Activated CD4-positive, alpha-beta T cell treated with anti-CD3 and anti-CD28 coated beads, Interleukin-2, amount 50 U/mL, for 4 hours (primary cell): ENCODE data around the gene DCLRE1B.

Experiments
- DNase-seq, 2 experiments: peaks; one replicate each; pipeline ENCODE4 v3.0.0-alpha.2; 2020

The DCLRE1B gene

DNA sequence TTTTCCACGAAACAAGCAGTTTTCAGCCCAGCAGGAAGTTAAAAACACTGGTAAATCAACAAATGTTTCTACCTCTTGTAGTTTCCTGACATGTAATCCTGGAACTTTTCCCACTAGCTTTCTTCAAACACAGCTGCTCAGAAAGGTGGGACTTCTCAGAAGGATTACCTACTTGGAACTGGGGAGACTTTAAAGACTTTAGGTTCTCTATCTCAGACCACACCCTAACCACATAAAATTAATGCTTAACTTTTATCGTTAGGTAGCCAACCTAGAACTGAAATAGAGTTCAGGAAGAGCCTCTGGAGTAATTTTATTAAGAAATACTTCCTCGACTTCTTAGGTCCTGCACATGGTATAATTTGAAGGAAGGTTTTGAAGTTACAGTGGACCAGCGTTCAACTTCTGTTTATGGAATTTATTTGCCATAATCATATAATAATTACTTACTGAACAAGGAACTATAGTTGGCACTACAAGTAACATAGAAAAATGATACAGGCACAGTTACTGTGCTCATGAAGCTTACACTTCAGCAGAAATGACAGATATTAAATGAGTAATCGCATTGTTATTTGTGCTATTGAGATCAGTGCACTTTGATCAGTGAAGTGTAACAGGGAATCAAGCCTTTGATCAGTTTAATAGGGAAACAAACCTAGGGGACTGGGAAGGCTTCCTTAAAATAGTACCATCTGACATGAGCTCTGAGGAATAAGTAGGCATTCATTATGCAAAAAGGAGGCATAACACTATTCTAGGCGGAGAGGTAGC is 17.5 kb upstream of the DCLRE1B start, which contains the start of gene BCL2L15:
Gene BCL2L15, minus strand, starts transcription at position 180 of the 774 bp plus-strand sequence. CDS start 206 bp downstream, outside the sequence.
- no peak for DNase-seq

DNA sequence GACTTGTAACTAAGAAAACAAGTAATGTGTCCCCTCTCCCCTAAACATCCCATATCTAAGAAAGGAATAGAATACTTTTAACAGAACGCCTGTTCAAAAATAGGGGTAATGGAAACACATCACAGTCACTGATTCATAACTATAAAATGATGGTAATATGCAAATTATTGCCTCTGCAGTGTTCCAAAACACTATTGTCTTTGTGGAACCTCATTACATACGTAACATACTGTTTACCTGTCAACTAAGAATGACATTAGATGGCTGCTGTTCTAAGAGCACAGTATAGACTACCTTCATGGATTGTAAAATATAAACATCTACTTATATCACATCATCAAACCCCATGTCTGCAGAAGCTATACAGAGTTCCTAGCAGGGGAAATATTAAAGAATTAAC is 14.3 kb upstream of the DCLRE1B start:
- no peak for DNase-seq

DNA sequence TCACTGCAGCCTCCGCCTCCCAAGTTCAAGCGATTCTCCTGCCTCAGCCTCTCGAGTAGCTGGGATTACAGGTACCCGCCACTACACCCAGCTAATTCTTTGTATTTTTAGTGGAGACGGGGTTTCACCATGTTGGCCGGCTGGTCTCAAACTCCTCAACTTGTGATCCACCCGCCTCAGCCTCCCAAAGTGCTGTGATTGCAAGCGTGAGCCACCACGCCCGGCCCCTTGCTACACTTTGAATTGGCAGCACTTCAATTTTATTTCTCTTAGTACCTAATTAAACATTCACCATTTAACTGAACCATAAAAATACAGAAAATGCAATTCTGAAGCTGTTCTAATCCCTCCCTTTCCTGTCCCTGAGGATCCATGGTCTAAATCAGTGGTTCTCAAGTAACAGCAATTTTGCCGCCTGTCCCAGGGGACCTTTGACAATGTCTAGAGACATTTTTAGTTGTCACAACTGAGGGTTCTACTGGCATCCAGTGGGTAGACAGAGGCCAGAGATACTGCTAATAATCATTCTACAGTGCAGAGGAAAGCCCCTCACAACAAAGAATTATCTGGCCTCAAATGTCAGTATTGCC is 13.4 kb upstream of the DCLRE1B start:
- no peak for DNase-seq

DNA sequence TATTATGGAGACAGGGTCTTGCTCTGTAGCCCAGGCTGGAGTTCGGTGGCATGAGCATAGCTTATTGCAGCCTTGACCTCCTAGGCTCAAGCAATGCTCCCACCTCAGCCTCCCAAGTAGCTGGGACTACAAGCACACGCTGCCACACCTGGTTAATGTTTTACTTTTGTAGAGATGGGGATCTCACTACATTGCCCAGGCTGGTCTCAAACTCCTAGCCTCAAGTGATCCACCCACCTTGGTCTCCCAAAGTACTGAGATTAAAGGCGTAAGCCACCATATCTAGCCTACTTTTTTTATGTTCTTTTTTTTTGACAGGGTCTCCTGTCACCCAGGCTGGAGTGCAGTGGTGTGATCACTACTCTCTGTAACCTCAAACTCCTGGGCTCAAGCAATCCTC is 11.9 kb upstream of the DCLRE1B start:
- DNase-seq = no peak

DNA sequence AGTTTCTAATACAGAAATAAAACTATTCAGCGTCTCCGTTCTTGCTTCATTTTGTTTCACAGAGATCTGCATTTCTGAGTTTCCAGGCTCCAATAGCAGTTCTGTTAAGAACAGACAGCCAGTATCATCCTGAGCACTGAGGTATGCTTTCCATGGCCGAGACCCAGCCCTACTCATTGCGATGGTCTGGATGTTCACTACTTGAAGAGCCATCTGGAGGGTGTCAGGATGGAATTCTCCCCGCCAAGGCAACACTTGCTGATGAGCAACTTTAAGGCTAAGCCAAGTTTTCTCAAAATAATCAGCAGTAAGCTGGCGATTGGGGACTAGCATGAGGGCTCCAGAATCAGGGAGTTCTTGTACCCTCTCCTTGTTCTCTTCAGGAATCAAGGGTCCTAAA is 10.0 kb upstream of the DCLRE1B start:
- no peak for DNase-seq

DNA sequence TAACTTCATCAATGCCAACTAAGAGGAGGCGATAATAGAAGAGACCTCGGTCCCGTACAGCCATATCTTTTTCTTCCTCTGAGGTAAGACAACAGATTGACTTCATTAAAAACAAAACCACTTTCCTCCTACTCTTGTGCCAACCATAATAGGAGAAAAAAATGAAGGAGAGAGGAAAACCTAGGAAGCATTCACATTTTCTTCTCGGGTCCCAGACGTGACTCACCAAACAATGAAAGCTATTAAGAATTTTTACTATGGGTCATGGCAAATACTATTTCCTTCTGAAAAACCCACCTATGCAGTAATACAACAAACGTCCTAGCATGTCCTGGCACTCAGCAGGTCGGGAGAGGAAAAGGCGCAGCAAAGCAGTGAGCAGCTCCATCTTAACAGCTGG is 9.2 kb upstream of the DCLRE1B start:
- no peak for DNase-seq

DNA sequence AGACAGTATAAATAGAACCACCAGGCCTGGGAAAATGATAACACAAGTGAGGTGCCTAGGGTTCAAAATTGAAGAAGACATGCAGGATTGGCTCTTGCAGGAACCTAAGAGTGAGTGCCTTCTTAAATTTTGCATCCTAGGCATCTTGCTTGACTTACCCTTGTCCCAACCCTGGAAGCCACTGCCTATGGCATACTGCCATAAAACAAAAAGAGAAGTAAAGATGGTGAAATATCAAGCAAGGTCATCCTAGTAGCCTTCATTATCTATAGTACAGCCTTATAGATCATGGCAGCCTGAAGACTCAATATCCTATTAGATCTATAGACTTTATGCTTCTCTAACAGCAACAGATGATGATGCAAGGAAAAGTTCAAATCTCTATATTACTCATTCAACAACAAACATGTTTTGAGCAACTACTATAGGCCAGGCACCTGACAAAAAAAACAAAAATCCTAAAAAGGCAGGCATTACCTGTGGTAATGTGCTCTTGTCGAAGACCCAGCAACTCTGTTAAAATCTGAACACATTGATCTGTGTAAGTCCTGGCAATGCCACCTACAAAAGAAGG is 6.8 kb upstream of the DCLRE1B start:
- no peak for DNase-seq

DNA sequence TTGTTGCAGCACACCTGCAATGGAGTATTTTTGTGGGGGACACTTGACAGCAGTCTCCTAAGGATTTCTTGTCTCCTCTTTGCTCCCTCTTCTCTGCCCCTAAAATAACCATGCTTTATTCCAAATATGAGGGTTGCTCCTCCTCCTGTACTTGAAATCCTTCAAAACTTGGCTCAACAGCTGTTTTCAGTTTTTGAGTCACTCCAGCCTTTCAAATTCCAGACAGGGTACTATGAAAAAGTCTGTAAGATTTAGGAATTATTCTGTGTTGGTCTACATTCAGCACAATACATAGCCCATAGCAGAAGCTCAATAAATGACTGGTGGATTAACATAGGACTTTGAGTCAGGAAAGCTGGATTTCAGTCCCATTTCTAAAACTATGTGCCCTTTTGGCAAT is 6.0 kb upstream of the DCLRE1B start:
- no peak for DNase-seq

DNA sequence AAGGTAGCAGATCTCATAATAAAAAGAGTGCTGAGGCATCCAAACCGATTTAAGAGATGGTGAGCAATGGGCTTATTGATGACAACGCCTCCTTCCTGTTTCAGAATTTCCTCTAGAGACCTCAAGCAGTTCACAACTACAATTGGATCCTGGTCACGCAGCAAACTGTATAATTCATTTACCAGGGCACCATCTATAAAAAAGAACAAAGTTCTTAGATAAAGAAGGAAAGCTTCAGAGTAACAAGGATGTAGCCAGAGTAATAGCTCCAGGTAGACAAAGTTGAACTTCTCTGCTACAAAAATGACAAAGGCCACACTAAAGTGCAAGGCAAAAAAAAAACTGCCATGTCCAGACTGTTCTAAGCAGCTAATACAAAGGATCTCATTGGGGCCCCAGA is 3.9 kb upstream of the DCLRE1B start:
- no peak for DNase-seq

DNA sequence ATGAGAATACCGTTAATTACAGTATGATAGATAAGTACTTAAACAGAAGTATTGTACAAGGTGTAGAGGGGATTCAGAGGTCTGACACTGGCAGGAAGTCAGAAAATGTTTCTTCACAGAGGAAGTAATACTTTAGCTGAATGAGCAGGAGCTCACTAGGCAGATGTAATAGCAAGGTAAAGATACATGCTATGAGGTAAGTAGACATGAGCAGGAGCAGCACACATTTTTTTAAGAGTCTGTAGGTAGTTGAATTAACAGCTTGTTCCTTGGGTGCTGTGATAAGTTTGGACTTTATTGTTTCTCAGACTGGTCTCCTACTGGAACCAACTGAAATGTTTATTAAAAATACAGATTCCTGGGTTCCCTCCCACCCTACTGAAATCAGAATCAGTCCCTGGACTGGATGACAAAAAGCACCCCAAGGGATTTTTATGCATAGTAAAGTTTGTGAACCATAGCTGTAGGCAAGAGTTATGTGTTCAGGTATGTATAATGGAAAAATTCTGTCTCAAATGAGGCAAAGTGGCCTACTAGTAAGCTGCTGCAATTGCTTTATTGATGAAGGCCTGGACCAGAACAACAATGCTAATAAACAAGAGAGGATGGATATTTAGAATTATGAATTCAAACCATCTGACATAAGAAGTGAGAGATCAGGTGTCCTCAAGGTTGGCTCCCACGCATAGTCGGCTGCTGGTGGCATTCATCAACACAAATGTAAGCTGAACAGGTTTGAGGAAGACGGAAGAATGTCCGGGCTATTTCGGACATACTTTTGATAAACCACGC is 1.4 kb upstream of the DCLRE1B start:
- no peak for DNase-seq

DNA sequence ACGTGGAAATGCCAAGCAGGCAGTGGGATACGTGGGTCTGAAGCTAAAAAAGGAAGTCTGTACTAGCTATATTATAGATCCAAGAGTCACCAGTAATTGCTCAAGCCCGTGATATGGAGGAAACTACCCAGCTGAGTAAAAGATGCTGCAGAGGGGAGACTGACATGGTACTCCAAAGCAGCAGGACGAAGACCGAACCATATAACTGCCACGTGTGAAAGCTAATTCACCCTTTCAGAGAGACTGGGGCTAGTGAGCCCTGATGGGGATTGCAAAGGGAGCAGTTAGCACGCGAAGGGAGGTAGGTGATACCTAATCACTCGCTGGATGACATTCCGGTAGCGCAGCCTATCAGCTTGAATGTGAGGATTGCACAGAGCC is 843 bp upstream of the DCLRE1B start:
- DNase-seq = peak; percentile 45 to 51

DNA sequence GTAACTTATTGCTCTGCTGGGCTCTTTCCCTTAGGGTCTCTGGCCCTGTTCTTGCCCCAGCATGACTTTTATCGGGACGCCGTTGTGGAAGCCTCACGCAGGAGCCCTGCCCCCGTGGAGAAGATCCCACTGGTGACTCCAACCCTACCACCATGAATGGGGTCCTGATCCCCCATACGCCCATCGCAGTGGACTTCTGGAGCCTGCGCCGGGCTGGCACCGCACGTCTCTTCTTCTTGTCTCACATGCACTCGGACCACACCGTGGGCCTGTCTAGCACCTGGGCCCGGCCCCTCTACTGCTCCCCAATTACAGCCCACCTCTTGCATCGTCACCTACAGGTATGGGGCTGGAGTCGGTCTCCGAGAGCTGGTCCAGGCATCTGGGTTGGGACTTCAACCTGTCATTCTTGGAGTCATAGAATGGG is 322 bp downstream of the DCLRE1B start:
- DNase-seq = peak in 1 of 2 experiments; percentile 3

DNA sequence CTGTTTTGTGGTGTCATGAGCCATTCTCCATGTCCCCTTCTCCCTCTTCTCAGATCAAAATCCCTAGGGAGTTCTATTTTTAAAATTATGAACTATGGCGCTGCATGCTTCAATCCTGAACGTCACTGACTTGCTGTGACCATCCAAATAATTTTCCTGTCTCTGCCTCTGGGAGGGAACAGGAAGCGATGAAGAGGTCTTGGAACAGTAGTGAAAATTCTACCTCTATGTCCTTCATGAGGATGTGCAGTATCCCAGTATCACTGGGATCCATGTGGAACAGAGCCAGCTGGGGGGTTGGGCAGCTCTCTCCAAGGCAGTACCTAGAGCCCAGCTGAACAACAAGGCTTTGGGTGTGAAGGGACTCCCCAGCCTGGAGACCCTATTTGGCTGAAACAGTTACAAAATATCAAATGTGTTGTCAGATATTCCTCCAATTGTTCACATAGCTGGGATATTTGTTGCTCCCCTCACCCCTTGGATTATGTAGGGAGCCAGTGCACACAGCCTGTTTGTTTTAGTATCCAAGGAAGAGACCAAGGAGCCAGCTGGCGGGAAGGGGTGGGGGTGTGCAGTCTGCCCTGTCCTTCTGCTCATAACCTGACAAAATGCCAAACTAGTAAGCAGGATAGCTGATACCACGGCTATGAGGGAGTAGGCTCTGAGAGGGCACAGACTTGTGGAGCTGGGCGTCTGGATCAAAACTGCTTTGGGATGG is 7.6 kb downstream of the DCLRE1B start:
- no peak for DNase-seq

DNA sequence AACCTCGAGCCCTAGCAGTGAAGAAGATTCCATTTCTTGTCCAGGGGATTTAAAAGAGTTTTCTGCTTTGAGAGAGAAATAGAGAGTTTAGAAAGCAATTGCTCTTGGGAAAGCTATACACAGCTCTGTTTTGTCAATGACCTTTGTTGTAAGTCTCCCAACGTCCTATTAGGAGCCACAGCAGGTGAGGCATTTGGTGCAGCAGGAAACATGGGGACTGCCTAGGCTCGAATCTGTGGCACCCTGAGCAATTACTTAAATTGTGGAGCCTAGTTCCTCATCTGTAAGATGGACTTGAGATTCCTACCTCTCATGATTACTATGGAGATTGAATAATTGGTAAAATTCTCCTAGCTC is 8.2 kb downstream of the DCLRE1B start:
- no peak for DNase-seq

DNA sequence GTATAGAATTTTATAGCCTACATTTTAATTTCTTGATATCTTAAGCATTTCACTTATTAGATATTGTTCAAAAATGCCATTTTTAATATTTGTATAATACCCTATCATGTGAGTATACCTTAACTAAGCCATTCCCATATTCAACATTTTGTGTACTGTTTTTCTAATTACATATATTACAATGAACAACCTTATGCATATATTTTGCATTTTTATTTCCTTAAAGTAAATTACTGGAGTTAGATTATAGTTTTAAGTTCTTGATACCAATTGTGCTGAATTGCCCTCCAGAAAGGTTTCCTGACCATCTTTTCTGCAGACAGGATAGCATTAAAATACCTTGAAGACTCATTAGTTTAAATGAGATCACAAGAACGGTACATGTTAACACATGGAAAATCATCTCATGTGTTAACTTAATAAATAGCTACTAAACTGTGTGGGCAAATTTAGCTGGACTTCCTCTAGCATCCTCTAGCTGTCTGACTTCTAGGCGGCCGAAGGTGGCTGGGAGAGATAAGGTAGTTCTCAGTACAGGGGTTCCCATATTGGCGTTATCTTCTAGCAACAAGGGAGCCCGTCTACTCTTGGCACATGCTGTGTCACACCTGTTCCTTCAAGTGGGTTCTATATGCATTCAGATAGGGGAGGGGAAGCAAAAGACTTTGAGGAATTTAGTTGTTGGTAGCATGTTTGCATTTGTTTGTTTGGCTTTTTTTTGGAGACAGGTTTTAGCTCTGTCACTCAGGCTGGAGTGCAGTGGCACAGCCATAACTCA is 8.9 kb downstream of the DCLRE1B start:
- no peak for DNase-seq

DNA sequence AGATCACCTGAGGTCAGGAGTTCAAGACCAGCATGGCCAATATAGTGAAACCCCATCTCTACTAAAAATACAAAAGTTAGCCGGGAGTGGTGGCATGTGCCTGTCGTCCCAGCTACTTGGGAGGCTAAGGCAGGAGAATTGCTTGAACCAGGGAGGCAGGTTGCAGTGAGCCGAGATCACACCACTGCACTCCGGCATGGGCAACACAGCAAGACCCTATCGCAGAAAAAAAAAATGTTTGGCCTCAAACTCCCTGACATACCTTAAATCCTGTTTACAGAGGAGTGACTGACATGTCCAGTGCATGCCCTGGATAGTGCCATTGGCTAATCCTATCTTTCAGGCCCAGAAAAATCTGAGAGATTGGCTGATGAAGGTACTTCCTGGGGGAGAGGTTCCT is 11.8 kb downstream of the DCLRE1B start:
- no peak for DNase-seq

DNA sequence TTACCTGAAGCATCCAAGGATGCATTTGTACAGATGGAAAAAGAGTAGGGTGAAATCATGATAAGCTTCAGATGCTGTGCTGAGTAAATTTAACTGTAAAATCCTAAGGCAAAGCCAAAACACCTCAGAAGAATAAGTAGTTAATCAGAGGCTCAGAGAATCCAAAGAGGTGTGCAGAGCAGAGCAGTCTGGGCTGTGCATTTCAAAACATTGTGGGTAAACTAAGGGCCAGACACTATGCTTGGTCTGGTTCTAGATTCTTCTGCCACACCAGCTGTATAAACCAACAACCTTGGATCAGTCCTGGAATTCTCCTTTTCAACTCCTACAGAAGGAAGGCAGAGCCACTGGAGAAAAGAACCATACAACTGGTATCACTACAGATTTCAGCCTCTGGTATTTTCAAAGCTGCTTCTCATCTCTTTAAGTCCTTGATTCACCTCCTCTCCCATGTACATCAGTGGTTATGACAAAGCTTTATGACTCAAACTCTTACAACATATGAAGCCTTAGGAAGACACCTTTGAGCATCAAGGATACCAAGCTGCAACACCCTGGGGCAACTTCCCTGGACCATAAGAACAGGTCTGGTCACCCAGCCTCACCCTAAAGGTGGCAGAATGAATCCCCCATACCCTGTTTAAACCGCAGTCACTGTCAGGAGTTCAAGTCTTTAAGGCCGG is 12.4 kb downstream of the DCLRE1B start:
- DNase-seq = no peak

DNA sequence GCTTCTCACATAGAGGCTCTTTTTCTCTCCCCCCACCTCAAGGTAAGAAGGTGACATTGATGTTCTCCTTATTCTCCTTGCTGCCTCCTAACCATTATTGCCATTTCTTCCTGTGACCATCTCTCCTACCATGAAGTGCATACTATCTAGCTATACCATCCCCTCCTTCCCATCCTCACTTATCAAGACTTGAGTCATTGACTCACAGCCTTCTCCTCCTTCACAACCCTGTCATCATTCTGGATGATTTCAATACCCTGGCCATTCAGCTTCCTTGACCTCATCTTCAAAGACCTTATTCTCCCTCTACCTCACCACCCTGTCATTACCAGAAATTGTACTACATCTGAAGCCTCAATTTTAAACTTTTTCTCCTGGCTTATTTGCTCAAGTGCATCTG is 13.1 kb downstream of the DCLRE1B start:
- no peak for DNase-seq

DNA sequence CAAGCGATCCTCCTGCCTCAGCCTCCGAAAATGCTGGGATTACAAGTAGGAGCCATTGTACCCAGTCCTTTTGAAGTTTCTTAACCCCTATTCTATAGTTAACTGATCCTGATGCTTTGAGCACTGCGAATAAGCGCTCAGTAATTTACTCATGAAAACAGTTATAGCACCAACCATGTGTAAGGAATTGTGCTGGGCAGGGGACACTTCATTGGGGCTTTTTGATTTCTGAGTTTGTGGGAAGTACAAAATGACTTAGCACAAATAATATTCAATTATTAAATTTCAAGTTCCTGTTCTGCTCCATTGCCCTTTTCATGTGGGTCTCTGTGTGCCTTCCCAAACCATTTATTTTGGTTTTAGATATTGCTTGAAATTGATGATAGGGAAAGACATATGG is 17.8 kb downstream of the DCLRE1B start:
- DNase-seq = no peak

DNA sequence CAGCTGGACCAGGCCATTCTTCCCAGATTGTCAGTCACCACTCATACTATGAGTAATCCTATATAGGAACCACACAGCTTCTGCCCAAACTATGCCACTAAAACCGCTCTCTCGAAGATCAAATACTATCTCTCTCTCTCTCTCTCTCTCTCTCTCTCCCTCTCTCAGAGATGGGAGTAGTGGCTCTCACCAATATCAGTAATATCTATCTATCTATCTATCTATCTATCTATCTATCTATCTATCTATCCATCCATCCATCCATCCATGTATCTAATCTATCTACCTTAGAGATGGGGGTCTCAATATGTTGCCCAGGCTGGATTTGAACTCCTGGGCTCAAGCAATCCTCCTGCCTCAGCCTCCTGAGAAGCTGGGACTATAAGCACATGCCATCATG is 19.3 kb downstream of the DCLRE1B start:
- DNase-seq = no peak

DNA sequence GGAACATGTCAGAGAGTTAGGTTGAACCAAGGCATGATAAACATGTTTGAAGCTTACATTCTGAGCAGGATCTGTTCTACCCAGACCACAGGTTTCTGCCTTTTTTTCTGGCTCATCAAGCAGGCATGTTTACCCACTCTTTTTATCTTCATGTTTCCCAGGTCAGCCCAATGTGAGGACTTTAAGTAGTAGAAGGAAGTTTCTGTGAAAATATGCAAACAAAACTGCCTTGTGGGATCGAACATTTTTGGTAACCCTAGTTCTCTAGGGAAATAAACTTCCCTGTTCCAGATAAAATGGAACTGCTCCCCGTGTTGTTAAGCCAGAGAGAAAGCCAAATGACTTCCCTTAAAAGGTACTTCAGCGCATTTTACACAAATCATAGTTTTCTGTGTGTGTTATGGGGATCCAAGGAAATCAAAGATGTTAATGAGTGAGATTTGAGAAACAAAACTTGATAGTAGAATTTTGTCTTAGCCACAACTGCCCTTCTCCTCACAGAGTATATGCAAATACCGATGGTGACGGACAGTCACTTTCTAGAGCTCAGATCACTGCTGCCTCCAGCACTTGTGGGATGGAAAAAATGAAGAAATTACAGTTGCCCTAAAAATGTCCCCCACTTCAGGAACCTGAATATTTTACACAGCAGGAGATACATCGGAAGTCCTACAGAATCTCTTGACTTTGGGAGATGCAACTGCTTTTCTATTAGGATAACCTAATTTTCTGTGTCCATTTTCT is 23.2 kb downstream of the DCLRE1B start:
- DNase-seq = no peak
